CD4-positive, alpha-beta T cell treated with Interleukin-15 for 1 hour (primary cell): ENCODE data around the gene C1QL3.

Experiments used
- DNase-seq: peaks from one replicate; pipeline ENCODE4 v3.0.0-alpha.2; 2020

C1QL3 gene

GRCh38 chr10:16521311-16522016, at the start of gene C1QL3:
TSS of gene C1QL3 (minus strand) at chr10:16521879. CDS start at chr10:16521065, 814 bp downstream.
- DNase-seq, result no peak

GRCh38 chr10:16570731-16571130, 49.1 kb upstream of the C1QL3 start:
- no peak for DNase-seq

GRCh38 chr10:16566202-16566805, 44.6 kb upstream of the C1QL3 start:
- no peak for DNase-seq

GRCh38 chr10:16565604-16566003, 43.9 kb upstream of the C1QL3 start:
- no peak for DNase-seq

GRCh38 chr10:16562891-16563290, 41.2 kb upstream of the C1QL3 start:
- DNase-seq, result no peak

- no peak for DNase-seq
Observed at GRCh38 chr10:16559236-16559773, 37.6 kb upstream of the C1QL3 start.

- no peak for DNase-seq
Observed at GRCh38 chr10:16547973-16548372, 26.3 kb upstream of the C1QL3 start.

- no peak for DNase-seq
Observed at GRCh38 chr10:16545116-16545736, 23.5 kb upstream of the C1QL3 start.

- DNase-seq, result no peak
Observed at GRCh38 chr10:16544591-16544990, 22.9 kb upstream of the C1QL3 start.

- no peak for DNase-seq
Observed at GRCh38 chr10:16544099-16544498, 22.4 kb upstream of the C1QL3 start.

GRCh38 chr10:16536155-16536554, 14.5 kb upstream of the C1QL3 start:
- no peak for DNase-seq

- DNase-seq, result no peak
Observed at GRCh38 chr10:16529853-16530252, 8.2 kb upstream of the C1QL3 start.

GRCh38 chr10:16527452-16527851, 5.8 kb upstream of the C1QL3 start:
- DNase-seq, result no peak

- no peak for DNase-seq
Observed at GRCh38 chr10:16520900-16521299, 779 bp downstream of the C1QL3 start.

GRCh38 chr10:16519908-16520861, 1.5 kb downstream of the C1QL3 start:
- no peak for DNase-seq

- DNase-seq, result no peak
Observed at GRCh38 chr10:16519250-16519907, 2.3 kb downstream of the C1QL3 start.

GRCh38 chr10:16518822-16519221, 2.9 kb downstream of the C1QL3 start:
- no peak for DNase-seq

GRCh38 chr10:16510843-16511242, 10.8 kb downstream of the C1QL3 start:
- no peak for DNase-seq

GRCh38 chr10:16509996-16510395, 11.7 kb downstream of the C1QL3 start:
- DNase-seq, result no peak

- DNase-seq, result no peak
Observed at GRCh38 chr10:16505161-16505560, 16.5 kb downstream of the C1QL3 start.

GRCh38 chr10:16497911-16498310, 23.8 kb downstream of the C1QL3 start:
- no peak for DNase-seq

GRCh38 chr10:16493884-16494536, 27.7 kb downstream of the C1QL3 start:
- DNase-seq, result no peak
